GM19397 (cell line): ENCODE data around the gene CPED1.
"Not testable (repeated sequence)": the region's sequence is repeated elsewhere in the genome, so short reads cannot be mapped to it uniquely, and the experiment has no call there.

Experiments used
- ATAC-seq: cut with Tn5 transposase; IDR thresholded peaks from one replicate; pipeline ENCODE4 v1.9.1; 2021; ENCODE audit warnings: mild to moderate bottlenecking, moderate library complexity; ENCODE audit not compliant: unreplicated experiment

CPED1 gene

GRCh38 chr7:121125454-121125853, 136.9 kb downstream of the CPED1 start:
- not testable (repeated sequence) for ATAC-seq

GRCh38 chr7:121126201-121126600, 137.7 kb downstream of the CPED1 start:
- no peak for ATAC-seq

- ATAC-seq: no peak
Observed at GRCh38 chr7:121126801-121127534, 138.5 kb downstream of the CPED1 start.

GRCh38 chr7:121132940-121133339, 144.4 kb downstream of the CPED1 start:
- ATAC-seq: no peak

- no peak for ATAC-seq
Observed at GRCh38 chr7:121133444-121133843, 144.9 kb downstream of the CPED1 start.

GRCh38 chr7:121137580-121137979, 149.1 kb downstream of the CPED1 start:
- no peak for ATAC-seq

GRCh38 chr7:121138262-121138933, 149.9 kb downstream of the CPED1 start:
- peak; percentile 99 for ATAC-seq

- ATAC-seq: no peak
Observed at GRCh38 chr7:121139427-121139826, 150.9 kb downstream of the CPED1 start.

GRCh38 chr7:121140790-121141189, 152.3 kb downstream of the CPED1 start:
- no peak for ATAC-seq

GRCh38 chr7:121151774-121152221, 163.3 kb downstream of the CPED1 start:
- ATAC-seq: no peak

GRCh38 chr7:121153411-121153810, 164.9 kb downstream of the CPED1 start:
- ATAC-seq: no peak

GRCh38 chr7:121153995-121154394, 165.5 kb downstream of the CPED1 start:
- ATAC-seq: no peak

GRCh38 chr7:121156825-121157224, 168.3 kb downstream of the CPED1 start:
- no peak for ATAC-seq

- no peak for ATAC-seq
Observed at GRCh38 chr7:121157341-121157751, 168.8 kb downstream of the CPED1 start.

GRCh38 chr7:121157885-121158590, 169.5 kb downstream of the CPED1 start:
- ATAC-seq: no peak

GRCh38 chr7:121158665-121159064, 170.2 kb downstream of the CPED1 start:
- ATAC-seq: no peak

GRCh38 chr7:121159553-121159952, 171.0 kb downstream of the CPED1 start:
- no peak for ATAC-seq

GRCh38 chr7:121160150-121161008, 171.9 kb downstream of the CPED1 start:
- no peak for ATAC-seq

- no peak for ATAC-seq
Observed at GRCh38 chr7:121163699-121164098, 175.2 kb downstream of the CPED1 start.

- no peak for ATAC-seq
Observed at GRCh38 chr7:121164247-121164646, 175.7 kb downstream of the CPED1 start.

GRCh38 chr7:121166916-121167315, 178.4 kb downstream of the CPED1 start:
- ATAC-seq: no peak
